Fibroblast of mammary gland (primary cell): ENCODE measurements around the gene E2F1.

ENCODE experiments used
- DNase-seq: peaks from one replicate; pipeline ENCODE4 v3.0.0-alpha.2; 2010; ENCODE audit warnings: low read depth
- H3K4me3 ChIP-seq: 2 replicates; pipeline ENCODE4 v1.5.1; 2011; ENCODE audit warnings: low read depth, mild to moderate bottlenecking, low read length, moderate library complexity; ENCODE audit not compliant: control insufficient read depth
- TF ChIP-seq, protein P1 (sequence below): conservative IDR thresholded peaks from 2 replicates; pipeline ENCODE4 v1.5.1; 2011; ENCODE audit warnings: low read depth, low read length, inconsistent platforms; ENCODE audit not compliant: control insufficient read depth, insufficient read depth

Gene E2F1

DNA sequence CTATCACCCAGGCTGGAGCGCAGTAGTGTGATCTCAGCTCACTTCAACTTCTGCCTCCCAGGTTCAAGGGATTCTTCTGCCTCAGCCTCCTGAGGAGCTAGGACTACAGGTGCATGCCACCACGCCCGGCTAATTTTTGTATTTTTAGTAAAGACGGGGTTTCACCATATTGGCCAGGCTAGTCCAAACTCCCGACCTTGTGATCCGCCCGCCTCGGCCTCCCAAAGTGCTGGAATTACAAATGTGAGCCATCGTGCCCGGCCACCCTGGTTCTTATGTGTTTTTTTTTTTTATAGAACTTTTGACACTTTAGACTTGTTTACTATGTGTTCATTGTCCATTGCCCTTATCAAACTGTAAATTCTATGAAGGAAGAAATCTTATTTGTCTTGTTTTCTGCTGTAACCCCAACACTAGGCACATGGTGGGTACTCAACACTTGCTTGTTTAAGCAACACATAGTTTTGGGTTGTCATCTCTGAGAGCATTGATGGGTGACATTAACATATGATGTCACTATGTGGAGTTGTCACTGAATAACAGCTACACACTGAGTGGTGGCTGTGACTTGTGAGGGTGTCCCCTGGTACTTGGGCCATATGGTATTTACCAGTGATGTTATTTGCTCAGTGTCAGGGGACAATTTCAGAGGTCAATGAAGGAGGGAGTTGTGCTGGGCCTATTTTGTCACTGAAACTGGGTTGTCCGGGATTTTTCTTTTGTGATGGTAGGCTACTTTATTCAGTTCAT, 35.4 kb upstream of the E2F1 start:
- DNase-seq: no peak
- H3K4me3 ChIP-seq: no peak overlapping the region
- TF ChIP-seq, protein P1, sequence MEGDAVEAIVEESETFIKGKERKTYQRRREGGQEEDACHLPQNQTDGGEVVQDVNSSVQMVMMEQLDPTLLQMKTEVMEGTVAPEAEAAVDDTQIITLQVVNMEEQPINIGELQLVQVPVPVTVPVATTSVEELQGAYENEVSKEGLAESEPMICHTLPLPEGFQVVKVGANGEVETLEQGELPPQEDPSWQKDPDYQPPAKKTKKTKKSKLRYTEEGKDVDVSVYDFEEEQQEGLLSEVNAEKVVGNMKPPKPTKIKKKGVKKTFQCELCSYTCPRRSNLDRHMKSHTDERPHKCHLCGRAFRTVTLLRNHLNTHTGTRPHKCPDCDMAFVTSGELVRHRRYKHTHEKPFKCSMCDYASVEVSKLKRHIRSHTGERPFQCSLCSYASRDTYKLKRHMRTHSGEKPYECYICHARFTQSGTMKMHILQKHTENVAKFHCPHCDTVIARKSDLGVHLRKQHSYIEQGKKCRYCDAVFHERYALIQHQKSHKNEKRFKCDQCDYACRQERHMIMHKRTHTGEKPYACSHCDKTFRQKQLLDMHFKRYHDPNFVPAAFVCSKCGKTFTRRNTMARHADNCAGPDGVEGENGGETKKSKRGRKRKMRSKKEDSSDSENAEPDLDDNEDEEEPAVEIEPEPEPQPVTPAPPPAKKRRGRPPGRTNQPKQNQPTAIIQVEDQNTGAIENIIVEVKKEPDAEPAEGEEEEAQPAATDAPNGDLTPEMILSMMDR: no peak

DNA sequence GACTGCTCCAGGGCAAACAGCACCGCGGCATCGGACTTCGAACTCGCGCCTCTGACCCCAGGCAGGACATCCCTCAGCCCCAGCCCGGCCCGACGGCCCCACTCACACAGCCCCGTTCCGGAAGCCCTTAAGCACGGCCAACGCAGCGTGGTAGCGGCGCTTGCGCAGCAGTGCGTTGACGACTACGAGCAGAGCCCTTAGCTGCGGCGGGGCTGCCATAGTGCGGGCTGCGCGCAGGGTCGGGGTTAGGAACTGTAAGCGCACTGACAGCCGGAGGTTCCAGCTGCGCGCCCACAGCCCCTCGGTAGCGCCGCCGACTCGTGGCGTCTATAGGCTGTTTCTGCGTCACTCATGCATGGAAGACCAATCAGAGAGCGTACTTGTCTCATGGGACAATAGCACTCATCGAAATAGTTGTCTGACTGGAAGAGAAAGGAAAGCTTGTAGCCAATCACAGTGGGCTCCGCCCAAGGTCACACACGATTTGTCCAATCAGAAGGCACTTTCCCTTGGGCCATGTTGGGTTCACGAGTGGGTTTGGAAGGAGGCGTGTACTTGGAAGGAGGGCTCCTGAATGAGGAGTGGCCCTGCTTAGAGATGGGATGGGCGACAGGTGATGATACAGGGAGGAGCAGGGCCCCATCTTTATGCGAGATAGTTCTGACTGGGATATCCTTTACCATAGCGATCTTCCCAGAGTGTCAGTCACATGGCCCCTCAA, 34.0 kb upstream of the E2F1 start, which contains the start of gene PXMP4:
PXMP4 (minus strand) TSS at position 322 of the 721 bp plus-strand sequence; CDS start at position 219, 103 bp downstream.
- H3K4me3 ChIP-seq: peak within 1 kb of the TSS; percentile 89
- peak; percentile 99 for DNase-seq
- TF ChIP-seq, protein P1: no peak

DNA sequence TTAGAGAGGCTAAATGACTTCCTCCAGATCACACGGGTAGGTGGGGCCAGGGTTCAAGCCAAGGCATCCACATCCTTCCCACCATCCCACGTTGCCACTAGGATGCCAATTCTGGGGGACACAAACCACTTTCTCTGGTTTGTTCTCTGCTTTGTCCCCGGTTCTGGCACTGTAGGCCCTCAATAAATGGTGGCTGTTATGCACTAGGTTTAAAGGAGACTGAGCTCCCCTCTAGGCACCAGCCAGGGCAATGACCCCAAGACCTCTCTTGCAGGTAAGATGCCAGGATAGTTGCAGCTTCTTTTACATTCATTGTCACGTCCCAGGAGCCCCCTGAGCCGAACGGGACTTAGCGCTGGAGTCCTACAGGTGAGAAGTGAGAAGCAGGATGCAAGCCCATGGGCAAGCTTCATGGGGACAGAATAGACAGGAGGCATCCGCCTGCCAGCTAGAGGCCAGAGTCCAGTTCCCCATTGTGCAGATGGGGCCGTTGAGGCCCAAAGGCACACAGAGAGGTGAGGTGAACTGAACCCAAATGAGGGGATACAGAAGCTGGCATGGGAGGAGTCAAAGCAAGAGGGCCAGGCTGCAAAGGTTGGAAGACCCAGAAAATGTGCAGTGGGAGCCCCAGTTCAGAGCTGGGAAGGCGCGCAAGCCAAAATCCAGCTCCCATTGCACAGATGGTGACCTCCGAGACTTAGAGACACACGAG, 33.2 kb upstream of the E2F1 start:
- TF ChIP-seq, protein P1: no peak
- DNase-seq: peak; percentile 22
- peak overlapping the region; percentile 89 for H3K4me3 ChIP-seq

DNA sequence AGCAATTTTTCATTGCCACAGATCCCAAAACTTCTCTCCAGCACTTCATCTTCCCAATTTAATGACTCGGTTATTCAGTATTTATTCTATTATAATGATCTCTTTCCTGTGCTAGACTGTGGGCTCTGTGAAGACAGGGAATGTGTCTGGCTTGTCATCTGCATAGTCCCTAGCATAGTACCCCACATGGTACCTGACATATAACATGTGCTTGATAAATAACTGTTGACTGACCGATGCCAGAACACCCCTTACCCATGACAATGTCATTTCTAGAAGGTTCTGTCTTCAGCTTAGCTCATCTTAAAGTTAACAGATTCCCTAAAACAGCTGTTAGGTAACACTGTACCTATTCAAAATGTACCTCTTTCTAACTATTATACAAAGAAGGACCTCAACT, 30.3 kb upstream of the E2F1 start:
- TF ChIP-seq, protein P1: no peak

DNA sequence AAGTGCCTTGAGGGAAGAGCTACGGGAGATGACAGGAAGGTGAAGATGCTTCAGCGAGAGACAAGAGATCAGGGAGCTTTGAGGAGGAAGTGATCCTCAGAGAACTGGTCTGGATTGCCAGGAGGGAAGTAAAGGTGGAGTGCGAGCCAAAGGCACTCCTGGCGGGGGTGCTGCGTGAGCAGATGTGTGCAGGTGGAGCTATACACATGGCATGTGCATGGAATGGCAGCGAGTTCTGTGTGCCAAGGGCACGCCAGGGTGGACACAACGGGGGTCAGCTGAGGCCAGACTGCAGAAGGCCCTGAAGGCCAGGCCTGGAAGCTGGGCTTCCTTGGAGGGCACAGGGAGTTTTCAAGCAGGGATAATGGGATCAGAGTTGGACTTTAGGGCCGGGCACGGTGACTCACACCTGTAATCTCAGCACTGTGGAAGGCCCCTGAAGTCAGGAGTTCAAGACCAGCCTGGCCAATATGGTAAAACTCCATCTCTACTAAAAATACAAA, 27.7 kb upstream of the E2F1 start:
- no peak for DNase-seq
- TF ChIP-seq, protein P1: no peak
- H3K4me3 ChIP-seq: no peak overlapping the region

More for the DNA sequence above, 30.3 kb upstream of the E2F1 start:
- no peak for DNase-seq
- H3K4me3 ChIP-seq: no peak overlapping the region

DNA sequence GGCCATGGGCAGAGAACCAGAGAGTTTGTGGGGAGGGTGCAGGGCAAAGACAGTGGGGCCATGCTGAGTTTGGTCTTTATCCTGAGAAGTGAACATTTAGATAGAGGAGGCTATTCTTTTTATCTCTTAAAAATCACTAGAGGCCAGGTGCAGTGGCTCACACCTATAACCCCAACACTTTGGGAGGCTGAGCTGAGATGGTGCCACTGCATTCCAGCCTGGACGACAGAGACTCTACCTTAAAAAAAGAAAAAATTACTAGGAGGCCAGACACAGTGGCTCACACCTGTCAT, 25.2 kb upstream of the E2F1 start:
- TF ChIP-seq, protein P1: no peak

More for the DNA sequence above, 25.2 kb upstream of the E2F1 start:
- no peak overlapping the region for H3K4me3 ChIP-seq
- no peak for DNase-seq
